Endodermal cell (in vitro differentiated cells): ENCODE results near the gene TRIM50. TPM values are rescaled to one million over a fixed set of nuclear protein-coding genes. Genes with fewer than 3 reads are reported as not detected.

Source experiments
- DNase-seq: peaks from one replicate; pipeline ENCODE4 v3.0.0-alpha.2; 2017
- H3K27ac ChIP-seq: 2 replicates; pipeline ENCODE4 v1.5.1; 2013; ENCODE audit warnings: mild to moderate bottlenecking, low read depth, low read length, moderate library complexity
- H3K27me3 ChIP-seq: 2 replicates; pipeline ENCODE4 v1.6.1; 2013; ENCODE audit warnings: mild to moderate bottlenecking, low read length, moderate library complexity; ENCODE audit not compliant: insufficient read depth, control insufficient read depth, poor library complexity, severe bottlenecking
- H3K36me3 ChIP-seq: 2 replicates; pipeline ENCODE4 v1.7.0; 2013; ENCODE audit warnings: mild to moderate bottlenecking, low read length, moderate library complexity; ENCODE audit not compliant: control insufficient read depth, insufficient read depth
- H3K4me1 ChIP-seq: one replicate; pipeline ENCODE4 v1.7.0; 2013; ENCODE audit warnings: low read length; ENCODE audit not compliant: control insufficient read depth, insufficient read depth
- H3K4me3 ChIP-seq: 2 replicates; pipeline ENCODE4 v1.5.1; 2013; ENCODE audit warnings: mild to moderate bottlenecking, low read length, moderate library complexity
- H3K9ac ChIP-seq: 2 replicates; pipeline ENCODE4 v1.6.1; 2013; ENCODE audit warnings: mild to moderate bottlenecking, low read length, moderate library complexity; ENCODE audit not compliant: poor library complexity, severe bottlenecking; ENCODE audit errors: extremely low read depth
- H3K9me3 ChIP-seq: 2 replicates; pipeline ENCODE4 v1.6.1; 2013; ENCODE audit warnings: mild to moderate bottlenecking, low read length, moderate library complexity; ENCODE audit not compliant: control insufficient read depth
- H3K27ac Mint-ChIP-seq: 2 replicates; pipeline ENCODE4 v1.8.0; 2020; ENCODE audit warnings: mixed read lengths
- H3K27me3 Mint-ChIP-seq: 2 replicates; pipeline ENCODE4 v1.8.0; 2021; ENCODE audit warnings: mild to moderate bottlenecking, mixed read lengths; ENCODE audit not compliant: insufficient read depth
- H3K36me3 Mint-ChIP-seq: 2 replicates; pipeline ENCODE4 v1.8.0; 2020; ENCODE audit warnings: low read depth, mixed read lengths
- H3K4me1 Mint-ChIP-seq: 2 replicates; pipeline ENCODE4 v1.8.0; 2020; ENCODE audit warnings: mixed read lengths
- H3K4me3 Mint-ChIP-seq: 2 replicates; pipeline ENCODE4 v1.8.0; 2020; ENCODE audit warnings: mild to moderate bottlenecking, moderate library complexity, mixed read lengths
- H3K9me3 Mint-ChIP-seq: 2 replicates; pipeline ENCODE4 v1.8.0; 2020; ENCODE audit warnings: mild to moderate bottlenecking, mixed read lengths
- CTCF ChIP-seq: fragments of 200-600 bp; sonication (generic); conservative IDR thresholded peaks from 2 replicates; pipeline ENCODE4 v1.5.0; 2021; ENCODE audit warnings: antibody characterized with exemption, mild to moderate bottlenecking
- WGBS, 2 experiments: methylation state at CpG; one replicate each; pipeline versions ENCODE4 v1.1.5 to v1.1.7; 2013; ENCODE audit warnings: missing lambda C conversion rate in 2 of 2, mixed read lengths in 1 of 2; ENCODE audit not compliant: insufficient coverage in 1 of 2, insufficient read length in 1 of 2; 5-methylcytosine and 5-hydroxymethylcytosine counted together
- total RNA-seq, 2 donors: library from RNA; stranded (reverse); fragmentation: NEBNext Ultra II Directional in 1 of 2; extraction: Animal tissue kit (Norgen Biotek cat#: 25700) in 1 of 2; gene quantifications; 2 replicates in 1 of 2; 3 replicates in 1 of 2; pipeline ENCODE4 v1.2.1, GENCODE V29; 2021

The TRIM50 gene
- total RNA-seq, 2 donors from 2014 or later = 0.24 to 0.33 TPM

DNA sequence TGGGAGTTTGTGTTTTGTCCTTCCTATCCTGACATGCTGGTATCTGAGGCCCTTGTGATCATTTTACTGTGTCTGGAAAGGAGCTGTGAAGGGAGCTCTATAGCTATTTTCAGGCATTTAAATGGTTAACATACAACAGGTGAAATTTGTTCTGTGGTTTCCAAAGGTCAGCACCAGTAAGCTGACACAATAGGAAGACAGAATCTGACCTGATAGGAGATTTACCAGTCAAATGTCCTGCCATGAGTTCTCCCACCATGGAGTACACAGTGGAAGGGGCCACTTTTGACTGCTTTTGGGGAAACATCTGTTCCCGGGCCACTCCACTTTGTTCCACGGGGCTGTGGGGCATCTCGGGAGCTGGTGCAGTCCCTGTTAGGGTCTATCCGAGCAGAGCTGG is 17.7 kb upstream of the TRIM50 start:
- Mint-ChIP-seq H3K4me1 (peaks cover 21% of the 10 kb centered on the region), H3K9me3 (no peaks in the 10 kb centered on the region), H3K27ac (no peak overlapping the region), H3K36me3 (no peaks in the 10 kb centered on the region), H3K27me3 (peaks cover 3% of the 10 kb centered on the region), H3K4me3 (no peak overlapping the region)
- Histone ChIP-seq H3K36me3 (no peaks in the 10 kb centered on the region), H3K4me1 (peaks cover 11% of the 10 kb centered on the region), H3K27ac (no peak overlapping the region), H3K27me3 (no peaks in the 10 kb centered on the region), H3K9me3 (no peaks in the 10 kb centered on the region), H3K9ac (no peak overlapping the region), H3K4me3 (no peak overlapping the region)
- WGBS, 2 experiments = 72 to 78% methylated on average over 2 to 4 of the region's 4 CpGs
- DNase-seq = no peak
- no peak for TF ChIP-seq CTCF

DNA sequence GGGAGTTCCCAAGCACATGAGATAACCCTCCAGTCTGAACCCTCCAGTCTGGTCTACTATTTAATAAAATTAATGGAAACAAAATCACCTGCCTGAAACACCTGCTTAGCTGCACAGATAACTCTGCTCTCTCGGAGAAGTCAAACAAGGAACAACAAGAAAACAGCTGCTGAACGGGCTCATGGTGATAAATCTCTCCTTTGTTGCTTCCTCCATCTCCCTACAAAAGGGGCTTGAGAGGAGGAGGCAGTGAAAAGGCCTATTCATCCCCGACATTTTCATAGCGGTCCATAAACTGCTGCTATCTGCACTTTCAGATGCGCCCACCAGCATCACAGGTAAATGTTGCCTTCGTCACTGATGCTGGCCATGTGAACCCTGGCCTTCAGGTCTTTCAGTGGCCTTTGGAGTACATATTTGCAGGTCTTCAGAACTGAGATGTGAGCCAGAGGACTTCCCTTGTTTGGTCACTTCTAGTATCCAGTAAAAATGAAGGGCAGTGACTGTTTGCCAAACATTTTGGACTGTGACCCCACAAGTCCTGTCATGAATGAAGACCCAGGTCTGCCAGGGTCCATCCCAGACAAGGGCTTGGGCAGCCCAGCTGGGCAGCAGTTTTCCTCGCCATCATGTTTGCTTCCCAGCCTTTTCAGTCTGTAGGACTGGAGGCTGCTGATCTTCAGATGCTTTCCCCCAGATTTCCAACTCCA is 15.9 kb upstream of the TRIM50 start:
- Histone ChIP-seq H3K36me3 (no peaks in the 10 kb centered on the region), H3K4me3 (no peak overlapping the region), H3K4me1 (peaks cover 7% of the 10 kb centered on the region), H3K27me3 (no peaks in the 10 kb centered on the region), H3K27ac (no peak overlapping the region), H3K9me3 (no peaks in the 10 kb centered on the region), H3K9ac (no peak overlapping the region)
- no peak overlapping the region for H3K27ac Mint-ChIP-seq
- no peak for DNase-seq
- no peak for TF ChIP-seq CTCF
- H3K4me1 Mint-ChIP-seq = peaks cover 17% of the 10 kb centered on the region
- peaks cover 3% of the 10 kb centered on the region for H3K27me3 Mint-ChIP-seq
- no peaks in the 10 kb centered on the region for H3K36me3 Mint-ChIP-seq
- H3K4me3 Mint-ChIP-seq = no peak overlapping the region
- no peaks in the 10 kb centered on the region for H3K9me3 Mint-ChIP-seq
- WGBS, 2 experiments = 84 to 92% methylated on average over 7 of the region's 7 CpGs

- 77 to 84% methylated on average over 7 to 8 of the region's 8 CpGs for WGBS, 2 experiments
- peak; percentile 78 for TF ChIP-seq CTCF
- Mint-ChIP-seq H3K4me1 (peaks cover 17% of the 10 kb centered on the region), H3K36me3 (no peaks in the 10 kb centered on the region), H3K27ac (no peak overlapping the region), H3K9me3 (no peaks in the 10 kb centered on the region), H3K4me3 (no peak overlapping the region), H3K27me3 (peaks cover 3% of the 10 kb centered on the region)
- Histone ChIP-seq H3K36me3 (no peaks in the 10 kb centered on the region), H3K4me1 (peaks cover 7% of the 10 kb centered on the region), H3K27ac (no peak overlapping the region), H3K9ac (no peak overlapping the region), H3K4me3 (no peak overlapping the region), H3K9me3 (no peaks in the 10 kb centered on the region), H3K27me3 (no peaks in the 10 kb centered on the region)
- peak; percentile 83 for DNase-seq
Measured at GRCh38 chr7:73342645-73343044, 14.8 kb upstream of the TRIM50 start.
